Thyroid gland (tissue), 4 donors: Measurements from ENCODE around the gene ZNF576.

Source experiments
- POLR2A ChIP-seq, 2 donors: fragments of 450-650 bp; IDR thresholded peaks; one replicate each; pipeline ENCODE4 v1.6.1; 2017; ENCODE audit warnings: antibody characterized with exemption in 2 of 2, mild to moderate bottlenecking in 2 of 2, moderate library complexity in 1 of 2
- TF ChIP-seq, protein P1 (sequence below), 6 experiments: fragments of 200-600 bp in 3 of 6; fragments of 450-650 bp in 3 of 6; sonication (generic) in 3 of 6; IDR thresholded peaks; one replicate each; pipeline ENCODE4 v1.5.1; 2016 to 2019; ENCODE audit warnings: antibody characterized with exemption in 6 of 6, mild to moderate bottlenecking in 2 of 6, inconsistent platforms in 1 of 6, moderate library complexity in 1 of 6

DNA sequence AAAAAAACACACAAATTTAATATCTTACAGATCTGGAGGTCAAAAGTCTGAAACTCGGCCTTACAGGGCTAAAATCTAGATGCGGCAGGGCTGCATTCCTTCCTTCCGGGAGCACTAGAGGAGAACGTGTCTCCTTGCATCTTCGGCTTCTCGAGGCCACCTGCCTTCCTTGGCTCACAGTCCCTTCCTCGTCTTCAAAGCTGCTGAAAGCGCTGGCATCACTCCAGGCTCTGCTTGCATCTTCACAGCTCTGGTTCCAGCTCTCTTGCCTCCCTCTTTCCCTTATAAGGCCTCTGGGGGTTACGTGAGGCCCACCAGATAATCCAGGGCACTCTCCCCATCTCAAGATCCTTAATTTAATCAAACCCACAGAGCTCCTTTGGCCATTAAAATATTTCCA, 31.6 kb upstream of the ZNF576 start:
- no peak for TF ChIP-seq POLR2A (IDR thresholded peaks at IDR 0.05)
- TF ChIP-seq, protein P1, sequence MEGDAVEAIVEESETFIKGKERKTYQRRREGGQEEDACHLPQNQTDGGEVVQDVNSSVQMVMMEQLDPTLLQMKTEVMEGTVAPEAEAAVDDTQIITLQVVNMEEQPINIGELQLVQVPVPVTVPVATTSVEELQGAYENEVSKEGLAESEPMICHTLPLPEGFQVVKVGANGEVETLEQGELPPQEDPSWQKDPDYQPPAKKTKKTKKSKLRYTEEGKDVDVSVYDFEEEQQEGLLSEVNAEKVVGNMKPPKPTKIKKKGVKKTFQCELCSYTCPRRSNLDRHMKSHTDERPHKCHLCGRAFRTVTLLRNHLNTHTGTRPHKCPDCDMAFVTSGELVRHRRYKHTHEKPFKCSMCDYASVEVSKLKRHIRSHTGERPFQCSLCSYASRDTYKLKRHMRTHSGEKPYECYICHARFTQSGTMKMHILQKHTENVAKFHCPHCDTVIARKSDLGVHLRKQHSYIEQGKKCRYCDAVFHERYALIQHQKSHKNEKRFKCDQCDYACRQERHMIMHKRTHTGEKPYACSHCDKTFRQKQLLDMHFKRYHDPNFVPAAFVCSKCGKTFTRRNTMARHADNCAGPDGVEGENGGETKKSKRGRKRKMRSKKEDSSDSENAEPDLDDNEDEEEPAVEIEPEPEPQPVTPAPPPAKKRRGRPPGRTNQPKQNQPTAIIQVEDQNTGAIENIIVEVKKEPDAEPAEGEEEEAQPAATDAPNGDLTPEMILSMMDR (IDR thresholded peaks at IDR 0.05) = no peak
